Kidney epithelial cell (primary cell): ENCODE data around the gene TRIM28. TPM values are rescaled to one million over a fixed set of nuclear protein-coding genes. Genes with fewer than 3 reads are reported as not detected.
"Not testable (repeated sequence)": the region's sequence is repeated elsewhere in the genome, so short reads cannot be mapped to it uniquely, and the experiment has no call there.

Experiments
- DNase-seq: peaks from one replicate; pipeline ENCODE4 v3.0.0-alpha.2; 2010; ENCODE audit warnings: low read depth
- H3K27me3 ChIP-seq: 2 replicates; pipeline ENCODE4 v1.6.0; 2011; ENCODE audit warnings: low read length; ENCODE audit not compliant: control insufficient read depth, insufficient read depth
- H3K36me3 ChIP-seq: 2 replicates; pipeline ENCODE4 v1.5.1; 2011; ENCODE audit warnings: low read length; ENCODE audit not compliant: control insufficient read depth, insufficient read depth
- H3K4me3 ChIP-seq: 2 replicates; pipeline ENCODE4 v1.5.1; 2011; ENCODE audit warnings: low read depth, mild to moderate bottlenecking, control low read depth, low read length
- CTCF ChIP-seq: IDR thresholded peaks from 2 replicates; pipeline ENCODE4 v1.5.1; 2011; ENCODE audit warnings: mild to moderate bottlenecking, moderate library complexity, low read length, control low read depth, inconsistent platforms; ENCODE audit not compliant: insufficient read depth, poor library complexity, severe bottlenecking
- total RNA-seq: library from RNA; depleted of rRNA; stranded (reverse); fragments of >200 nt; gene quantifications from 2 replicates; pipeline ENCODE4 v1.2.3, GENCODE V29; 2015

Gene TRIM28
- 381 and 470 TPM in 2 replicates for total RNA-seq

GRCh38 chr19:58543826-58544590 is at the start of gene TRIM28:
Gene TRIM28 (plus strand): TSS chr19:58544064. CDS start chr19:58544758, 694 bp downstream.
- Histone ChIP-seq H3K4me3 (peak within 1 kb of the TSS; percentile 90), H3K27me3 (peaks cover 7% of the 10 kb centered on the region), H3K36me3 (peaks cover 10% of the 10 kb centered on the region)
- TF ChIP-seq CTCF, result no peak
- peak; percentile 90 for DNase-seq

GRCh38 chr19:58497634-58498170 is 46.2 kb upstream of the TRIM28 start:
- no peaks in the 10 kb centered on the region for H3K27me3 ChIP-seq
- TF ChIP-seq CTCF, result no peak
- no peak overlapping the region for H3K4me3 ChIP-seq
- no peak for DNase-seq
- H3K36me3 ChIP-seq, result no peaks in the 10 kb centered on the region

GRCh38 chr19:58498316-58499020 is 45.4 kb upstream of the TRIM28 start:
- no peaks in the 10 kb centered on the region for H3K27me3 ChIP-seq
- H3K36me3 ChIP-seq, result no peaks in the 10 kb centered on the region
- no peak for TF ChIP-seq CTCF
- H3K4me3 ChIP-seq, result peak overlapping the region; percentile 35
- no peak for DNase-seq

- H3K36me3 ChIP-seq, result no peaks in the 10 kb centered on the region
- DNase-seq, result peak; percentile 95
- H3K27me3 ChIP-seq, result no peaks in the 10 kb centered on the region
- peak overlapping the region; percentile 53 for H3K4me3 ChIP-seq
- TF ChIP-seq CTCF, result peak; percentile 51
Observed at GRCh38 chr19:58499021-58499927, 44.6 kb upstream of the TRIM28 start.

GRCh38 chr19:58500242-58500641 is 43.6 kb upstream of the TRIM28 start:
- no peak overlapping the region for H3K4me3 ChIP-seq
- H3K36me3 ChIP-seq, result no peaks in the 10 kb centered on the region
- no peaks in the 10 kb centered on the region for H3K27me3 ChIP-seq
- no peak for TF ChIP-seq CTCF
- no peak for DNase-seq

- H3K4me3 ChIP-seq, DNase-seq, H3K36me3 ChIP-seq, H3K27me3 ChIP-seq: not testable (repeated sequence)
Observed at GRCh38 chr19:58507602-58508223, 36.2 kb upstream of the TRIM28 start.
